ENCODE data around the gene KASH5. TPM values are rescaled to one million over a fixed set of nuclear protein-coding genes. Genes with fewer than 3 reads are reported as not detected.

Gene KASH5
- total and polyA plus RNA-seq, 3 donors from 2014 or later: 72.8 to 121 (median 102) TPM

DNA sequence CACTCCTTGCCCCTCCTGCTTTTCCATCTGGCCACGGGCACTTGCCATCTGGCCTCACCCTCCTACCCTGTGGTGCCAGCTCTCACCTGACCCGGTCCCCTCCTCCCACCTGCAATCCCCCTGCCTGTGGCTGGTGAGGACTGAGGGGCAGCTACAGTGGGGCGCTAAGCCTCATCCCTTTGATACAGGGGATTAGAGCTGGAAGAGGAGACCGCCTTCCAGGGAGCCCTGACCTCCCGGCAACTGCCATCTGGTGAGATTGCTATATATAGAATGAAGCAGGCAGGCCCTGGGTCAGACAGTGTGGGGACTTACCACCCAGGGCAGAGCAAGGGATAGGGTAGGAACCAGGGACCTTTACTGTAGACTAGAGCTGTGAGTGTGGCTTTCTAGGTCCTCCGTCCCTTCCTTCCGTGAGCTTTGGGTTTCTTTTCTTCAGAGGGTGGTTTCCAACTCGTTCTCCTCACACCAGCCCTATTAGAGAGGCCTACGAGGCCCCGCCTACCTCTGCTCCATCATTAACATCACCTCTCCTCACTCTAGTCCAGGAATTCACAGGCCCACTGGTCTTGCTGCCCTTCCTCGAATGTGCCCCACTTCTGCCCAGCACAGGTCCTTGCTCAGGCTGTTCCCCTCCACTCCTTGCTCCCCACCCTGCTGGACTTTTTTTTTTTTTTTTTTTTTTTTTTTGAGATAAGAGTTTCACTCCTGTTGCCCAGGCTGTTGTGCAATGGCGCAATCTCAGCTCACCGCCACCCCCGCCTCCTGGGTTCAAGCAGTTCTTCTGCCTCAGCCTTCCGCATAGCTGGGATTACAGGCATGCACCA is 7.7 kb downstream of the KASH5 start:
- Histone ChIP-seq H3K4me1 (no peaks in the 10 kb centered on the region), H3K27me3 (no peaks in the 10 kb centered on the region), H3K36me3 (ENCODE audit: low read depth, missing control alignments) (no peaks in the 10 kb centered on the region), H3K27ac (no peak overlapping the region), H3K4me3 (no peak overlapping the region), H3K9me3 (no peaks in the 10 kb centered on the region)
- DNase-seq: no peak
- WGBS, 2 donors: 83 to 86% methylated on average over 15 of the region's 15 CpGs
- intact Hi-C loops (cut with DNase I; ENCODE audit: low total_unique reads): loop anchor here (10.0 kb wide), 1 partner anchor 49 kb away; the partner anchor contains the start of gene SLC17A7
- TF ChIP-seq, protein P1, sequence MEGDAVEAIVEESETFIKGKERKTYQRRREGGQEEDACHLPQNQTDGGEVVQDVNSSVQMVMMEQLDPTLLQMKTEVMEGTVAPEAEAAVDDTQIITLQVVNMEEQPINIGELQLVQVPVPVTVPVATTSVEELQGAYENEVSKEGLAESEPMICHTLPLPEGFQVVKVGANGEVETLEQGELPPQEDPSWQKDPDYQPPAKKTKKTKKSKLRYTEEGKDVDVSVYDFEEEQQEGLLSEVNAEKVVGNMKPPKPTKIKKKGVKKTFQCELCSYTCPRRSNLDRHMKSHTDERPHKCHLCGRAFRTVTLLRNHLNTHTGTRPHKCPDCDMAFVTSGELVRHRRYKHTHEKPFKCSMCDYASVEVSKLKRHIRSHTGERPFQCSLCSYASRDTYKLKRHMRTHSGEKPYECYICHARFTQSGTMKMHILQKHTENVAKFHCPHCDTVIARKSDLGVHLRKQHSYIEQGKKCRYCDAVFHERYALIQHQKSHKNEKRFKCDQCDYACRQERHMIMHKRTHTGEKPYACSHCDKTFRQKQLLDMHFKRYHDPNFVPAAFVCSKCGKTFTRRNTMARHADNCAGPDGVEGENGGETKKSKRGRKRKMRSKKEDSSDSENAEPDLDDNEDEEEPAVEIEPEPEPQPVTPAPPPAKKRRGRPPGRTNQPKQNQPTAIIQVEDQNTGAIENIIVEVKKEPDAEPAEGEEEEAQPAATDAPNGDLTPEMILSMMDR (IDR thresholded peaks at IDR 0.05): no peak
- TF ChIP-seq POLR2A (IDR thresholded peaks at IDR 0.05): no peak

DNA sequence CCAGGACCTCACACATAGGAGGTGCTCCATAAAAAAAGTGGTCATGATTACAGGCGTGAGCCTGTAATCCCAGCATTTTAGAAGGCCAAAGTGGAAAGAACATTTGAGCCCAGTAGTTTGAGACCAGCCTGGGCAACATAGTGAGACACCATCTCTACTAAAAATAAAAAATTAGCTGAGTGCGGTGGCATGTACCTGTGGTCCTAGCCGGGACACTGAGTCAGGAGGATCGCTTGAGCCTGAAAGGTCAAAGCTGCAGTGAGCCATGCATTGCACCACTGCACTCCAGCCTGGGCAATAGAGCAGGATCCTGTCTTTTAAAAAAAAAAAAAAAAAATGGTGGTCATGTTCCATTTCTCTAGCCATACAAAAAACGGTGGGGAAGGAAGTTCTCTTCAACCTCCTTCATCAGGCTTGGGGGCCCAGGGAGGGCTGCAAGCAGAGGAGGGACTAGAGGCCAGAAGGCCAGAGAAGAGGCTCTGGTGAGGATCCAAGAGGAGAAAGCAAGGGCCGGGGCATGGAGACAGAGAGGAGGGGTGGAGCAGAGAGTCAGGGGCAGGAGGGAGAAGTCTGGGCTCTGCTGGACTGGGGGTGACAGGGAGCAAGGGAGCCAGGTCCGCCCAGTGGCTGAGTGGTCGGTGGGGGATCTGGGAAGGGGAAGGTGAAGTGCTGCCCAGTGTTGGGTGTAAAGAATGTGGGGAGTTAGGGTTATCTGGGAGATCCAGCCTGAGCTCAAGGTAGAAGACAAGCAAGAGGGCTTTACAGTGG is 8.9 kb downstream of the KASH5 start:
- no peak overlapping the region for H3K4me3 ChIP-seq
- intact Hi-C loops (cut with DNase I; ENCODE audit: low total_unique reads): loop anchor here (10.0 kb wide), 1 partner anchor 48 kb away; the partner anchor contains the start of gene SLC17A7
- H3K36me3 ChIP-seq (ENCODE audit: low read depth, missing control alignments): no peaks in the 10 kb centered on the region
- no peak overlapping the region for H3K27ac ChIP-seq
- TF ChIP-seq, protein P1 (IDR thresholded peaks at IDR 0.05): no peak
- no peak for TF ChIP-seq POLR2A (IDR thresholded peaks at IDR 0.05)
- WGBS, 2 donors: 86% methylated on average over 8 of the region's 8 CpGs
- no peaks in the 10 kb centered on the region for H3K9me3 ChIP-seq
- no peak for DNase-seq
- no peaks in the 10 kb centered on the region for H3K27me3 ChIP-seq
- no peaks in the 10 kb centered on the region for H3K4me1 ChIP-seq

DNA sequence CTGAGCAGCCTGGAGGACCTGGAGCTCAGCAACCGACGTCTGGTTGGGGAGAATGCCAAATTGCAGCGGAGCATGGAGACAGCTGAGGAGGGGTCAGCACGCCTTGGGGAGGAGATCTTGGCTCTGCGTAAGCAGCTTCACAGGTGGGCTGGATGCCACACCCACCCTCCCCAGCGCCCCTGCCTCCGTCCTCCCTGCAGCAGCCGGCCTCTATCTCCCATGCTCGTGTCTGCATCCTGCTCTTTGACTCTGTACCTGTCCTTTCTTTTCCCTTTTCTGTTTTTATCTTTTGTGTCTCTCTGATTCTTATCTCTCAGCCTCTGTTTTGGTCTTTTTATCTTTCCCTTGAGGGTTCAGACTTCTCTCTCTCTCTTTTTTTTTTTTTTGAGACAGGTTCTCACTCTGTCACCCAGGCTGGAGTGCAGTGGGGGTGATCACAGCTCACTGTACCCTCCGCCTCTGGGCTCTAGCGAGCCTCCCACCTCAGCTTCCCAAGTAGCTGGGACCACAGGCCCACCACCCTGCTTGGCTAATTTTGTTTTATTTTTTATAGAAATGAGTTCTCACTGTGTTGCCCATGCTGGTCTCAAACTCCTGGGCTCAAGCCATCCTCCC is 10.1 kb downstream of the KASH5 start:
- 81 to 82% methylated on average over 9 to 11 of the region's 11 CpGs for WGBS, 2 donors
- TF ChIP-seq, protein P1 (IDR thresholded peaks at IDR 0.05): no peak
- H3K27me3 ChIP-seq: no peaks in the 10 kb centered on the region
- H3K36me3 ChIP-seq (ENCODE audit: low read depth, missing control alignments): no peaks in the 10 kb centered on the region
- H3K4me3 ChIP-seq: no peak overlapping the region
- H3K9me3 ChIP-seq: no peaks in the 10 kb centered on the region
- H3K27ac ChIP-seq: no peak overlapping the region
- H3K4me1 ChIP-seq: no peaks in the 10 kb centered on the region
- intact Hi-C loops (cut with DNase I; ENCODE audit: low total_unique reads): loop anchor here (10.0 kb wide), 1 partner anchor 47 kb away; the partner anchor contains the start of gene SLC17A7
- DNase-seq: no peak

DNA sequence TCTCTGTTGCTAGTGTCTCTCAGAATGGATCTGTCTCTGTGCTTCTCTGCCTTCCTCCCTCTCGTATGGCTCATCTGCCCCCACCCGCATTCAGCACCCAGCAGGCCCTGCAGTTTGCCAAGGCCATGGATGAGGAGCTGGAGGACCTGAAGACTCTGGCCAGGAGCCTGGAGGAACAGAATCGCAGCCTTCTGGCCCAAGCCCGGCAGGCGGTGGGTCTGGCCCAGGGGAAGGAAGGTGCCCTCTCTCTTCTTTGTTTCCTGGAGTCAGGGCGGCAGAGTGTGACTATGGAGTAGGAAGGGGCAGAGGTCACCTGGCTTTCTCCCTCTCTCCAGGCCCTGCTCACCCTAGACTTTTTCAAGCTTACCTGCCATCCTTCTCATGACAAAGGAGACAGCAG is 10.9 kb downstream of the KASH5 start:
- Histone ChIP-seq H3K27me3 (no peaks in the 10 kb centered on the region), H3K36me3 (ENCODE audit: low read depth, missing control alignments) (no peaks in the 10 kb centered on the region), H3K4me3 (no peak overlapping the region), H3K4me1 (no peaks in the 10 kb centered on the region), H3K27ac (no peak overlapping the region), H3K9me3 (no peaks in the 10 kb centered on the region)
- WGBS, 2 donors: 76 to 82% methylated on average over 6 of the region's 6 CpGs
- intact Hi-C loops (cut with DNase I; ENCODE audit: low total_unique reads): loop anchor here (10.0 kb wide), 1 partner anchor 46 kb away; the partner anchor contains the start of gene SLC17A7
- DNase-seq: no peak
- no peak for TF ChIP-seq POLR2A (IDR thresholded peaks at IDR 0.05)
- TF ChIP-seq, protein P1 (IDR thresholded peaks at IDR 0.05): no peak

Measured in testis (tissue), 3 donors.